ENCODE measurements around the gene AKR7A2. TPM values are rescaled to one million over a fixed set of nuclear protein-coding genes. Genes with fewer than 3 reads are reported as not detected.
"Not testable (repeated sequence)": the region's sequence is repeated elsewhere in the genome, so short reads cannot be mapped to it uniquely, and the experiment has no call there.

AKR7A2 gene
- total RNA-seq, 1 donor from 2014 or later, result 53.7 TPM

GRCh38 chr1:19273106-19273843 is 38.7 kb downstream of the AKR7A2 start:
- peak overlapping the region in 1 of 2 donors; percentile 40 for H3K4me3 ChIP-seq
- peaks cover 0 to 5% of the 10 kb centered on the region in 2 donors for H3K9me3 ChIP-seq
- H3K36me3 ChIP-seq, result no peaks in the 10 kb centered on the region
- no peak for DNase-seq (ENCODE audit: low spot score in 2 of 2)
- no peaks in the 10 kb centered on the region for H3K4me1 ChIP-seq
- intact Hi-C loops (cut with DNase I), result no loop called here
- no peaks in the 10 kb centered on the region for H3K27me3 ChIP-seq
- TF ChIP-seq CTCF (IDR thresholded peaks at IDR 0.05), result no peak
- no peak overlapping the region for H3K27ac ChIP-seq

GRCh38 chr1:19272064-19272463 is 39.9 kb downstream of the AKR7A2 start:
- no peaks in the 10 kb centered on the region for H3K27me3 ChIP-seq
- H3K4me1 ChIP-seq, result no peaks in the 10 kb centered on the region
- no peak for DNase-seq (ENCODE audit: low spot score in 2 of 2)
- no peak overlapping the region for H3K4me3 ChIP-seq
- H3K9me3 ChIP-seq, result no peaks in the 10 kb centered on the region
- intact Hi-C loops (cut with DNase I), result no loop called here
- no peaks in the 10 kb centered on the region for H3K36me3 ChIP-seq
- no peak for TF ChIP-seq CTCF (IDR thresholded peaks at IDR 0.05)
- H3K27ac ChIP-seq, result no peak overlapping the region

GRCh38 chr1:19270343-19270730 is 41.6 kb downstream of the AKR7A2 start:
- H3K4me1 ChIP-seq; intact Hi-C loops (cut with DNase I); DNase-seq (ENCODE audit: low spot score in 2 of 2); H3K36me3 ChIP-seq; H3K4me3 ChIP-seq; H3K27me3 ChIP-seq; H3K27ac ChIP-seq; H3K9me3 ChIP-seq: not testable (repeated sequence)

GRCh38 chr1:19269427-19270342 is 42.3 kb downstream of the AKR7A2 start:
- H3K4me1 ChIP-seq; H3K4me3 ChIP-seq; H3K9me3 ChIP-seq; H3K36me3 ChIP-seq; H3K27me3 ChIP-seq; DNase-seq (ENCODE audit: low spot score in 2 of 2); intact Hi-C loops (cut with DNase I); H3K27ac ChIP-seq: not testable (repeated sequence)

GRCh38 chr1:19268445-19268844 is 43.5 kb downstream of the AKR7A2 start:
- no peak overlapping the region for H3K27ac ChIP-seq
- no peaks in the 10 kb centered on the region for H3K9me3 ChIP-seq
- no peak for TF ChIP-seq CTCF (IDR thresholded peaks at IDR 0.05)
- no peak for DNase-seq (ENCODE audit: low spot score in 2 of 2)
- no peaks in the 10 kb centered on the region for H3K4me1 ChIP-seq
- no peak overlapping the region for H3K4me3 ChIP-seq
- H3K27me3 ChIP-seq, result no peaks in the 10 kb centered on the region
- intact Hi-C loops (cut with DNase I), result no loop called here
- no peaks in the 10 kb centered on the region for H3K36me3 ChIP-seq

GRCh38 chr1:19262744-19263143 is 49.2 kb downstream of the AKR7A2 start:
- H3K4me1 ChIP-seq, result no peaks in the 10 kb centered on the region
- no peak overlapping the region for H3K27ac ChIP-seq
- H3K36me3 ChIP-seq, result peaks cover 27 to 30% of the 10 kb centered on the region in 2 donors
- intact Hi-C loops (cut with DNase I), result no loop called here
- no peaks in the 10 kb centered on the region for H3K27me3 ChIP-seq
- no peak for DNase-seq (ENCODE audit: low spot score in 2 of 2)
- TF ChIP-seq CTCF (IDR thresholded peaks at IDR 0.05), result no peak
- no peaks in the 10 kb centered on the region for H3K9me3 ChIP-seq
- no peak overlapping the region for H3K4me3 ChIP-seq

Measured in ascending aorta (tissue), 2 donors.